Adrenal gland (tissue), 5 donors: ENCODE data around the gene RAMP3.

Experiments
- CTCF ChIP-seq, 6 experiments: fragments of 450-650 bp in 4 of 6; fragments of 200-600 bp in 2 of 6; sonication (generic) in 1 of 6; IDR thresholded peaks; 1 replicate in 5 of 6; 2 replicates in 1 of 6; pipeline versions ENCODE4 v1.5.1 to v1.8.0; 2016 to 2021; ENCODE audit warnings: antibody characterized with exemption in 6 of 6, mild to moderate bottlenecking in 2 of 6, moderate library complexity in 1 of 6
- POLR2A ChIP-seq, 2 donors: fragments of 450-650 bp; IDR thresholded peaks; one replicate each; pipeline ENCODE4 v1.6.1; 2017; ENCODE audit warnings: antibody characterized with exemption in 2 of 2, mild to moderate bottlenecking in 2 of 2, moderate library complexity in 1 of 2
- donor health status: DM: no; HTN: no; CAD: no.

DNA sequence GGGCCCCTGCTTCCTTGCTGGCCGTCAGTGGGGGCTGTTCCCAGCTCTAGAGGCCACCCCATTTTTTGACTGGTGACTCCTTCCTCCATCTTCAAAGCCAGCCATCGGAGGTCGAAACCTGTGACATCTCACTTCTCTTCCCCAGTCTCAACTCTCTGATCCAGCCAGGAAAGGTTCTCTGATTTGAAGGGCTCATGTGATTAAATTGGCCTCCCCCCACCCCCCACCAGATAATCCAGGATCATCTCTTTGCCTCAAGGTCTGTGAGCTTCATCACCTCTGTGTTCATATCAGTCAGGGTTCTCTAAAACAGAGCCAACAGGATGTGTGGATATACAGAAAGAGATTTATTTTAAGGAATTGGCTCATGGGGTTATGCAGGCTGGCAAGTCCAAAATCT is 5.6 kb upstream of the RAMP3 start:
- no peak for TF ChIP-seq CTCF (IDR thresholded peaks at IDR 0.05)
- TF ChIP-seq POLR2A (IDR thresholded peaks at IDR 0.05), result no peak
